K562 (cell line): ENCODE measurements around the gene PACS2. TPM values are rescaled to one million over a fixed set of nuclear protein-coding genes. Genes with fewer than 3 reads are reported as not detected.
A peak's percentile ranks its signal among the peaks of the same experiment; 100 is the strongest.

ENCODE experiments used
- ATAC-seq: fragments of 200-7000 bp; cut with Tn5 transposase; 3 replicates; pipeline ENCODE4 v1.9.1; 2020; ENCODE audit warnings: moderate library complexity
- BruUV-seq: library from RNA; stranded (reverse); fragments of 400-500 nt; replicated peaks from 2 replicates; lab custom pipeline; 2021; lab: Mats Ljungman, UMichigan
- CTCF ChIA-PET: fragments of 300-600 bp; formaldehyde crosslinking; extraction: SDS; loops from one replicate; lab custom pipeline; 2021; ENCODE audit warnings: low intra/inter-chr PET ratio; lab: Yijun Ruan, JAX
- POLR2A ChIA-PET: fragments of 300-600, 350-650 bp; sonication (Branson Sonifier 250); formaldehyde crosslinking; extraction: SDS; loops from one replicate; lab custom pipeline; 2021; ENCODE audit warnings: antibody characterized with exemption, inconsistent platforms; lab: Yijun Ruan, JAX
- DNase-seq, 4 experiments: peaks; one replicate each; pipeline versions ENCODE4 v3.0.0 to v3.0.0-alpha.2; 2011 to 2018; ENCODE audit warnings: low spot score in 3 of 4, mixed read lengths in 3 of 4; ENCODE audit errors: extremely low read depth in 1 of 4
- FAIRE-seq: peaks from 2 replicates; lab custom pipeline; 2011; peaks lifted over from hg19 to GRCh38; lab: Jason Lieb, UNC
- H2AFZ ChIP-seq: 2 replicates; pipeline ENCODE4 v1.6.0; 2011; ENCODE audit warnings: low read depth, low read length, control low read depth, inconsistent platforms
- H3K27ac ChIP-seq: fragments of 200-600 bp; 3 replicates; pipeline ENCODE4 v1.8.0; 2011; ENCODE audit warnings: low read depth, mild to moderate bottlenecking, control low read depth, inconsistent platforms, low read length, moderate library complexity, mixed read lengths; ENCODE audit errors: extremely low read depth
- H3K27me3 ChIP-seq, 2 experiments: fragments of 300-600 bp in 1 of 2; 2 replicates in 1 of 2; 3 replicates in 1 of 2; pipeline versions ENCODE4 v1.6.0 to v1.8.0; 2011; ENCODE audit warnings: inconsistent platforms in 2 of 2, low read length in 2 of 2, mild to moderate bottlenecking in 1 of 2, mixed read lengths in 1 of 2, moderate library complexity in 1 of 2; ENCODE audit not compliant: control insufficient read depth in 2 of 2, insufficient read depth in 2 of 2
- H3K36me3 ChIP-seq: fragments of 300-600 bp; 3 replicates; pipeline ENCODE4 v1.8.0; 2011; ENCODE audit warnings: mild to moderate bottlenecking, low read length, inconsistent platforms; ENCODE audit not compliant: control insufficient read depth, insufficient read depth
- H3K4me1 ChIP-seq, 2 experiments: fragments of 200-600 bp in 1 of 2; replicated peaks in 1 of 2; 2 replicates in 1 of 2; 3 replicates in 1 of 2; pipeline versions ENCODE4 v1.5.1 to v1.8.0; 2011; ENCODE audit warnings: inconsistent platforms in 2 of 2, low read length in 2 of 2, mild to moderate bottlenecking in 1 of 2, mixed read lengths in 1 of 2, moderate library complexity in 1 of 2; ENCODE audit not compliant: control insufficient read depth in 2 of 2, insufficient read depth in 2 of 2
- H3K4me2 ChIP-seq: 2 replicates; pipeline ENCODE4 v1.6.1; 2011; ENCODE audit warnings: low read length, control low read depth, inconsistent platforms, mixed read lengths; ENCODE audit not compliant: insufficient read depth
- H3K4me3 ChIP-seq: fragments of 200-600 bp; sonication (generic), shearing (Covaris generic); 2 replicates; pipeline ENCODE4 v1.5.1; 2016; ENCODE audit warnings: control low read depth, inconsistent platforms
- H3K79me2 ChIP-seq: fragments of 200-600 bp; 3 replicates; pipeline ENCODE4 v1.8.0; 2011; ENCODE audit warnings: low read length, inconsistent platforms; ENCODE audit not compliant: control insufficient read depth, insufficient read depth
- H3K9ac ChIP-seq, 2 experiments: 2 replicates each; pipeline versions ENCODE4 v1.6.0 to v1.6.1; 2011; ENCODE audit warnings: low read depth in 2 of 2, low read length in 2 of 2, control low read depth in 1 of 2, inconsistent platforms in 1 of 2, mild to moderate bottlenecking in 1 of 2, mixed read lengths in 1 of 2; ENCODE audit not compliant: insufficient read depth in 1 of 2
- H3K9me1 ChIP-seq: one replicate; pipeline ENCODE4 v1.6.0; 2011; ENCODE audit warnings: inconsistent platforms, mild to moderate bottlenecking, low read length, moderate library complexity; ENCODE audit not compliant: control insufficient read depth, insufficient read depth
- H3K9me3 ChIP-seq: replicated peaks from 2 replicates; pipeline ENCODE4 v1.5.1; 2011; ENCODE audit warnings: low read depth, low read length, inconsistent platforms; ENCODE audit not compliant: control insufficient read depth, insufficient read depth
- H4K20me1 ChIP-seq: replicated peaks from 2 replicates; pipeline ENCODE4 v1.6.1; 2011; ENCODE audit warnings: low read length, inconsistent platforms, mixed read lengths; ENCODE audit not compliant: control insufficient read depth, insufficient read depth
- DNMT1 ChIP-seq: fragments of 450-650 bp; IDR thresholded peaks from 2 replicates; pipeline ENCODE4 v1.6.1; 2016; ENCODE audit warnings: antibody characterized with exemption, mild to moderate bottlenecking
- FOXP1 ChIP-seq: sonication (generic); formaldehyde crosslinking; IDR thresholded peaks from 2 replicates; pipeline ENCODE4 v1.8.0; 2022; ENCODE audit warnings: mild to moderate bottlenecking, missing genetic modification reagents
- KDM5B ChIP-seq: fragments of 200-600 bp; sonication (generic); IDR thresholded peaks from 2 replicates; pipeline ENCODE4 v1.6.1; 2012; ENCODE audit warnings: low read depth, mild to moderate bottlenecking, moderate library complexity, low read length, control low read depth, inconsistent platforms; ENCODE audit not compliant: insufficient replicate concordance
- KLF1 ChIP-seq: fragments of 450-650 bp; IDR thresholded peaks from 2 replicates; pipeline ENCODE4 v1.6.1; 2016; ENCODE audit warnings: missing genetic modification characterization, missing compliant biosample characterization
- KLF13 ChIP-seq: fragments of 450-650 bp; IDR thresholded peaks from 2 replicates; pipeline ENCODE4 v1.6.1; 2016; ENCODE audit warnings: missing genetic modification characterization, low read depth, mild to moderate bottlenecking, missing compliant biosample characterization, moderate library complexity, borderline replicate concordance
- RB1 ChIP-seq: fragments of 450-650 bp; IDR thresholded peaks from 2 replicates; pipeline ENCODE4 v1.6.1; 2017; ENCODE audit warnings: low read depth, mild to moderate bottlenecking
- RBFOX2 ChIP-seq: fragments of 200-400 bp; formaldehyde crosslinking; IDR thresholded peaks from 2 replicates; pipeline ENCODE4 v1.6.1; 2017; ENCODE audit warnings: low read depth, mild to moderate bottlenecking, low read length, moderate library complexity
- ZNF282 ChIP-seq: sonication (generic); formaldehyde crosslinking; IDR thresholded peaks from 2 replicates; pipeline ENCODE4 v1.8.1; 2023; ENCODE audit warnings: missing genetic modification reagents
- WGBS: fragments of 100-300 bp; shearing (Covaris generic); methylation state at CpG from one replicate; pipeline ENCODE4 v1.1.6; 2016; ENCODE audit warnings: low coverage, mixed read lengths; ENCODE audit not compliant: insufficient coverage; ENCODE audit errors: missing lambda C conversion rate; 5-methylcytosine and 5-hydroxymethylcytosine counted together
- in situ Hi-C: fragments of 300-500 bp; cut with MboI; formaldehyde crosslinking; loops from 4 replicates; pipeline ENCODE4 v1.15.0; 2018; ENCODE audit warnings: inconsistent platforms, mixed read lengths
- intact Hi-C: fragments of 100-400 bp; cut with micrococcal nuclease; formaldehyde crosslinking; loops from 2 replicates; pipeline ENCODE4 v1.14.2; 2022
- polyA plus RNA-seq, 8 experiments: library from polyadenylated mRNA; depleted of rRNA in 4 of 8; stranded (reverse) in 5 of 8; unstranded in 3 of 8; fragments of >200 nt; fragmentation: Nextera tagmentation in 2 of 8; fragmentation: Illumina TruSeq in 1 of 8; extraction: Ambion mirVana in 2 of 8; extraction: Trizol in 1 of 8; gene quantifications; 2 replicates each; pipeline versions ENCODE4 v1.2.1 to v1.2.3, GENCODE V29; 2011 to 2014; ENCODE audit warnings: inconsistent platforms in 1 of 8, missing spikeins in 1 of 8
- total RNA-seq, 7 experiments: library from RNA; depleted of rRNA in 6 of 7; stranded (reverse); fragments of >200 nt in 6 of 7; fragmentation: Illumina TruSeq in 2 of 7; extraction: Trizol in 2 of 7; gene quantifications; 2 replicates each; pipeline versions ENCODE4 v1.2.1 to v1.2.3, GENCODE V29; 2011 to 2021; ENCODE audit warnings: low replicate concordance in 1 of 7
- TF ChIP-seq, protein P1 (sequence below): sonication (generic); formaldehyde crosslinking; IDR thresholded peaks from 2 replicates; pipeline ENCODE4 v1.8.1; 2023; ENCODE audit warnings: mild to moderate bottlenecking, missing genetic modification reagents
- TF ChIP-seq, protein P2 (sequence below): sonication (generic); formaldehyde crosslinking; IDR thresholded peaks from 2 replicates; pipeline ENCODE4 v1.8.0; 2022; ENCODE audit warnings: mild to moderate bottlenecking, missing genetic modification reagents
- TF ChIP-seq, protein P3 (sequence below): fragments of 200-400 bp; formaldehyde crosslinking; IDR thresholded peaks from 2 replicates; pipeline ENCODE4 v1.6.1; 2017; ENCODE audit warnings: mild to moderate bottlenecking, low read depth, low read length, moderate library complexity

The PACS2 gene
- total and polyA plus RNA-seq, 9 of the 15 experiments (the other 6 are each of a cell fraction or from before 2014, with no cell fraction given): 0.11 to 20.8 (median 9.9) TPM

DNA sequence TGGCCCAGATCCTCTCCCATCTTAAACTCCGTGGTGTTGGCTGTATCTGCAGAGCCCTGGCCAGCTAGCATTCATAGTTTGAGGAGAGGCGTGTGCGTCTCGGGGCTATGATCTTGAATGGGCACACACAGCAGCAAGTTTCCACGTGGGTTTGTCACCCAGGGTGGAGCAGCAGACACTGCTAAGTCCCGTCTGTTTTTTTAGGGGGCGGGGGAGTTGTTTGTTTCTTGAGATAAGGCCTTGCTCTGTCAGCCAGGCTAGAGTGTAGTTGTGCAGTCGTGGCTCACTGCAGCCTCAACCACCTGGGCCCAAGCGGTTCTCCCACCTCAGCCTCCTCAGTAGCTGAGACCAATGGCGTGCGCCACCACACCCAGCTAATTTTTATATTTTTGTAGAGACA is 63.7 kb downstream of the PACS2 start (continued):
- TF ChIP-seq, protein P1, sequence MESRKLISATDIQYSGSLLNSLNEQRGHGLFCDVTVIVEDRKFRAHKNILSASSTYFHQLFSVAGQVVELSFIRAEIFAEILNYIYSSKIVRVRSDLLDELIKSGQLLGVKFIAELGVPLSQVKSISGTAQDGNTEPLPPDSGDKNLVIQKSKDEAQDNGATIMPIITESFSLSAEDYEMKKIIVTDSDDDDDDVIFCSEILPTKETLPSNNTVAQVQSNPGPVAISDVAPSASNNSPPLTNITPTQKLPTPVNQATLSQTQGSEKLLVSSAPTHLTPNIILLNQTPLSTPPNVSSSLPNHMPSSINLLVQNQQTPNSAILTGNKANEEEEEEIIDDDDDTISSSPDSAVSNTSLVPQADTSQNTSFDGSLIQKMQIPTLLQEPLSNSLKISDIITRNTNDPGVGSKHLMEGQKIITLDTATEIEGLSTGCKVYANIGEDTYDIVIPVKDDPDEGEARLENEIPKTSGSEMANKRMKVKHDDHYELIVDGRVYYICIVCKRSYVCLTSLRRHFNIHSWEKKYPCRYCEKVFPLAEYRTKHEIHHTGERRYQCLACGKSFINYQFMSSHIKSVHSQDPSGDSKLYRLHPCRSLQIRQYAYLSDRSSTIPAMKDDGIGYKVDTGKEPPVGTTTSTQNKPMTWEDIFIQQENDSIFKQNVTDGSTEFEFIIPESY (CRISPR knock-in tag): no peak
- TF ChIP-seq KDM5B: no peak
- TF ChIP-seq, protein P2, sequence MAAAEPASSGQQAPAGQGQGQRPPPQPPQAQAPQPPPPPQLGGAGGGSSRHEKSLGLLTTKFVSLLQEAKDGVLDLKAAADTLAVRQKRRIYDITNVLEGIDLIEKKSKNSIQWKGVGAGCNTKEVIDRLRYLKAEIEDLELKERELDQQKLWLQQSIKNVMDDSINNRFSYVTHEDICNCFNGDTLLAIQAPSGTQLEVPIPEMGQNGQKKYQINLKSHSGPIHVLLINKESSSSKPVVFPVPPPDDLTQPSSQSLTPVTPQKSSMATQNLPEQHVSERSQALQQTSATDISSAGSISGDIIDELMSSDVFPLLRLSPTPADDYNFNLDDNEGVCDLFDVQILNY (CRISPR knock-in tag): no peak

DNA sequence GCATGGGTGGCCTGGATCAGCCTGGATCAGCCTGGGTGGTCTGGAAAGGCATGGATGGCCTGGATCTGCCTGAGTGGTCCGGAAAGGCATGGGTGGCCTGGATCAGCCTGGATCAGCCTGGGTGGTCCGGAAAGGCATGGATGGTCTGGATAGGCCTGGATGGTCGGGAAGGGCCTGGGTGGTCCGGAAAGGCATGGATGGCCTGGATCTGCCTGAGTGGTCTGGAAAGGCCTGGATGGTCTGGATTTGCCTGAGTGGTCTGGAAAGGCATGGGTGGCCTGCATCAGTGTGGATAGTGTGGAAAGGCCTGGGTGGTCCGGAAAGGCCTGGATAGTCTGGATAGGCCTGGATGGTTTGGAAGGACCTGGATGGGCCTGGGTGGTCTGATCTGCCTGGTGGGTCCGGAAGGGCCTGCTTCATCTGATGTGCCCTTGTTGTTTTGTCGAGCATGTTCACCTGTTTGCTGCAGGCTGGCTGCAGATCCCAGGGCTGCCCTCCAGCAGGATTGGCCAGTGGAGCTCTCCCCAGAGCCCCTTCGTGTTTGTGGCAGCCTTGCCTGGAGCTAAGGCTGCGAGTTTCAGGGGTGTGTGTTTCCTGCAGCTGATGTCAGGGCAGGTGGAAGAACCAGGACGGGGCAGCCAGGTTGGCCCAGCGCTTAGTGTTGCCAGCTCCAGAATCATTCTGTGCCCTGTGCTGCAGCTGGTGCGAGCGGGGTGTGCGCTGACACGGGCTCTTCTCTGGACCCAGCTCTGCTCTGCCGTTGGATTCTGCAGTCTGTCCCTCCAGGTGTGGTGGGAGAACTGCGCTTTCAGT is 64.5 kb downstream of the PACS2 start:
- Histone ChIP-seq H3K9me1 (no peaks in the 10 kb centered on the region), H3K4me3 (no peak overlapping the region), H3K9ac (peak overlapping the region in 1 of 2 experiments; percentile 68; a peak in 2 of 4 replicates), H3K4me2 (no peak overlapping the region), H3K4me1 (peaks cover 8 to 28% of the 10 kb centered on the region in 2 experiments; a peak in 4 of 5 replicates), H3K27me3 (no peaks in the 10 kb centered on the region), H3K27ac (no peak overlapping the region), H2AFZ (no peak overlapping the region), H3K79me2 (no peaks in the 10 kb centered on the region), H4K20me1 (no peaks in the 10 kb centered on the region), H3K9me3 (no peaks in the 10 kb centered on the region), H3K36me3 (no peaks in the 10 kb centered on the region)
- ChIA-PET POLR2A (interaction anchor here (0.7 to 0.8 kb wide), 2 partner anchors 127 to 223 kb away, joined by 3 read pairs; no protein-coding TSS in a partner anchor), CTCF (no interaction called here)
- DNase-seq (no peak), ATAC-seq (no peak), FAIRE-seq (no peak)
- intact Hi-C loops: no loop called here
- no TSS peak for BruUV-seq
- 80% methylated on average over 13 of the region's 17 CpGs for WGBS
- in situ Hi-C loops: no loop called here
- no peak for TF ChIP-seq KLF1 (tag)
- TF ChIP-seq, protein P3, sequence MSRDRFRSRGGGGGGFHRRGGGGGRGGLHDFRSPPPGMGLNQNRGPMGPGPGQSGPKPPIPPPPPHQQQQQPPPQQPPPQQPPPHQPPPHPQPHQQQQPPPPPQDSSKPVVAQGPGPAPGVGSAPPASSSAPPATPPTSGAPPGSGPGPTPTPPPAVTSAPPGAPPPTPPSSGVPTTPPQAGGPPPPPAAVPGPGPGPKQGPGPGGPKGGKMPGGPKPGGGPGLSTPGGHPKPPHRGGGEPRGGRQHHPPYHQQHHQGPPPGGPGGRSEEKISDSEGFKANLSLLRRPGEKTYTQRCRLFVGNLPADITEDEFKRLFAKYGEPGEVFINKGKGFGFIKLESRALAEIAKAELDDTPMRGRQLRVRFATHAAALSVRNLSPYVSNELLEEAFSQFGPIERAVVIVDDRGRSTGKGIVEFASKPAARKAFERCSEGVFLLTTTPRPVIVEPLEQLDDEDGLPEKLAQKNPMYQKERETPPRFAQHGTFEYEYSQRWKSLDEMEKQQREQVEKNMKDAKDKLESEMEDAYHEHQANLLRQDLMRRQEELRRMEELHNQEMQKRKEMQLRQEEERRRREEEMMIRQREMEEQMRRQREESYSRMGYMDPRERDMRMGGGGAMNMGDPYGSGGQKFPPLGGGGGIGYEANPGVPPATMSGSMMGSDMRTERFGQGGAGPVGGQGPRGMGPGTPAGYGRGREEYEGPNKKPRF: no peak
- no peak for TF ChIP-seq KLF13 (tag)
- no peak for TF ChIP-seq RBFOX2
- TF ChIP-seq DNMT1: no peak
- TF ChIP-seq ZNF282 (CRISPR knock-in tag): no peak
- no peak for TF ChIP-seq FOXP1 (CRISPR knock-in tag)
- TF ChIP-seq RB1: no peak
